Measurements from ENCODE around the gene CFAP74.

CFAP74 gene

GRCh38 chr1:2039251-2039650 lies 35.7 kb upstream of the CFAP74 start:
- DNase-seq: no peak

- DNase-seq: no peak
Measured at GRCh38 chr1:2038229-2038628, 34.6 kb upstream of the CFAP74 start.

GRCh38 chr1:2037314-2037979 lies 33.9 kb upstream of the CFAP74 start:
- no peak for DNase-seq

- no peak for DNase-seq
Measured at GRCh38 chr1:2036287-2036686, 32.7 kb upstream of the CFAP74 start.

GRCh38 chr1:2033165-2033564 lies 29.6 kb upstream of the CFAP74 start:
- no peak for DNase-seq

- no peak for DNase-seq
Measured at GRCh38 chr1:2032737-2033136, 29.2 kb upstream of the CFAP74 start.

GRCh38 chr1:2031546-2032540 lies 28.3 kb upstream of the CFAP74 start:
- no peak for DNase-seq

- no peak for DNase-seq
Measured at GRCh38 chr1:2030076-2030871, 26.7 kb upstream of the CFAP74 start.

- DNase-seq: no peak
Measured at GRCh38 chr1:2029561-2029960, 26.0 kb upstream of the CFAP74 start.

GRCh38 chr1:2028870-2029560 lies 25.4 kb upstream of the CFAP74 start:
- DNase-seq: no peak

- DNase-seq: no peak
Measured at GRCh38 chr1:2027961-2028583, 24.5 kb upstream of the CFAP74 start.

GRCh38 chr1:2025491-2025981 lies 21.9 kb upstream of the CFAP74 start:
- no peak for DNase-seq

- DNase-seq: no peak
Measured at GRCh38 chr1:2024887-2025286, 21.3 kb upstream of the CFAP74 start.

- no peak for DNase-seq
Measured at GRCh38 chr1:2024451-2024850, 20.9 kb upstream of the CFAP74 start.

- DNase-seq: no peak
Measured at GRCh38 chr1:2023187-2023586, 19.6 kb upstream of the CFAP74 start.

GRCh38 chr1:2022063-2022770 lies 18.6 kb upstream of the CFAP74 start:
- no peak for DNase-seq

GRCh38 chr1:2021550-2021949 lies 18.0 kb upstream of the CFAP74 start:
- no peak for DNase-seq

GRCh38 chr1:2020310-2020655 lies 16.7 kb upstream of the CFAP74 start:
- DNase-seq: no peak

GRCh38 chr1:2019571-2020309 lies 16.2 kb upstream of the CFAP74 start:
- no peak for DNase-seq

- DNase-seq: no peak
Measured at GRCh38 chr1:2019172-2019543, 15.6 kb upstream of the CFAP74 start, which contains the start of gene GABRD. Gene GABRD, plus strand, starts transcription at chr1:2019345. Its CDS starts 79 bp downstream, at chr1:2019424.

Measured in CD4-positive, alpha-beta T cell treated with Interferon gamma for 1 hour (primary cell).